B cell (primary cell): ENCODE measurements around the gene AGXT.

Source experiments
- CTCF ChIP-seq: fragments of 200-600 bp; IDR thresholded peaks from one replicate; pipeline ENCODE4 v1.8.0; 2022; ENCODE audit warnings: antibody characterized with exemption, mild to moderate bottlenecking
- EZH2 ChIP-seq: IDR thresholded peaks from 2 replicates; pipeline ENCODE4 v1.6.1; 2012; ENCODE audit warnings: borderline replicate concordance, low read depth, mild to moderate bottlenecking, moderate library complexity, low read length; ENCODE audit not compliant: insufficient read depth, poor library complexity, severe bottlenecking

DNA sequence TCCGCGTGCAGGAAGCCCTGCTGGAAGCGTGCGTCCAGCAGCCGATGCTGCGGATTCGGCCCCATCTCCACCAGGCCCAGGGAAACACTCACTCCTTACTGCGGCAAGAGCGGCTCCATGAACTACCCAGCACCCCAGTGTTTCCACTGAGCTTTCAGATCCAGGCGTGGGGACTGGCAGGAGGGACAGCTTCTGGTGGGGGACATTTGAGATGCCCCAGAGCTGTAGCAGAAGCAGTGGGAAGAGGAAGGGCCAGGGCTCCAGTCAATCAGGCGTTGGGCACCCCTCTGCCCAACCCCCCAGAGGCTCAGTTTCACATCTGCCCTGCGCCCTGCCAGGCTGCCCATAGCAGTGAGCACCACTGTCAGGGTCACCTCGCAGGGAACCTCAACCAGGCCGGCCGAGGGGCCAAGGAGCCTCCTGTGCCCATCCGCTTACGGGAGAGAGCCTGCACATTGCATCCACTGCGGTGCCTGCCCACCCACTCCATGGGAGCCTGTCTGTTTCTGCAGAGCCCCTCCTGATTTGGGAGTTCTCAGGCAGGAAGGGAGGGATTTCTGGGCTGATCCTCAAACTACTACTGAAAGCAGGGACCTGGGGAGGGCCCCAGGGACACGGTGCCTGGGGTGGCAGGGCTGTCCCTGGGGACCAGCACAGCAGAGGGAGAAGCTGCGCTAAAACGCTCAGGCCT lies 4.6 kb downstream of the AGXT start:
- no peak for TF ChIP-seq CTCF
- no peak for TF ChIP-seq EZH2
